DMS 273 treated with DMSO at 0.1 percent for 48 hours (cell line): Measurements from ENCODE around the gene ZNF444.
"Not testable (repeated sequence)": the region's sequence is repeated elsewhere in the genome, so short reads cannot be mapped to it uniquely, and the experiment has no call there.

ENCODE experiments used
- DNase-seq: peaks from one replicate; lab custom pipeline; 2025; lab: John Stamatoyannopoulos, UW

The ZNF444 gene

DNA sequence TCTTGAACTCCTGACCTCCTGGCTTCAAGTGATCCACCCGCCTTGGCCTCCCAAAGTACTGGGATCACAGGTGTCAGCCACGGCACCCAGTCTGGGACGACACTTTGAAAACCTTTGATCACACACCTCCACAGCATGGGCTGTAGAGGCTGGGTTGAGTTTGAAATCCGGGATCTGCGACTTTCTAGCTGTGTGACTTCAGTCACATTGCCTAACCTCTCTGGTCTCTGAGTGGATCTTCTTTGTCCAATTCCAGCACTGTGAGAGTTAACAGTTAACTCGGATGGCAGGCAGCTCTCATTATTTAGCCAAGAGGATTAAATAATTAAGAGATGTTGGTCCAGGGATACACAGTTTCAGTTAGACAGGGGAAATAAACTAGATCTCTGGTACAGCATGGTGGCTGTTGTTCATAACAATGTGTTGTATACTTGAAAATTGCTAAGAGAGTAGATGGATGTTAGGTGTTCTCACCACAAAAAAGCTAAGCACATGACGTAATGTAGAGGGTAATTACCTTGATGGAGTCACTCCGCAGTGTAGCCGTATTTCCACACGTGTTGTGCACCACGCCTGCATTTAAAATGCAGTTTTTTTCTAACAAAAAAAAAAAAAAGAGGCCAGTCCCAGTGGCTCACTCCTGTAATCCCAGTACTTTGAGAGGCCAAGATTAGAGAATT lies 36.6 kb downstream of the ZNF444 start:
- DNase-seq, result no peak

DNA sequence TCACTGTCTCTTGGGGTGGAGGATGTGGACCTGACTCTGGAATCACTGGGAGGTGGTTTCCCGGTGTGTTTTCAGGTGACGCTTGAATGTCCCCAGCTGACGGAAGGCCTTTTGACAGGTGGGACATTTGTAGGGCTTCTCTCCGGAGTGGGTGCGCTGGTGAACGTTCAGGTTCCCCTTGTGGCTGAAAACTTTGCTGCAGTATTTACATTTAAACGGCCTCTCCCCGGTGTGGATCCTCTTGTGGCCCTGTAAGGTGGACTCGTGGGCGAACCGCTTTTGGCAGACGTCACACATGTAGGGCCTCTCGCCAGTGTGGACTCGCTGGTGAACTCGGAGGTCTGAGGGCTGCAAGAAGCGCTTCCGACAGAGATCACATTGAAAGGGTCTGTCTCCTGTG lies 48.7 kb downstream of the ZNF444 start:
- DNase-seq, result no peak

GRCh38 chr19:56191115-56191514 lies 50.0 kb downstream of the ZNF444 start:
- no peak for DNase-seq

DNA sequence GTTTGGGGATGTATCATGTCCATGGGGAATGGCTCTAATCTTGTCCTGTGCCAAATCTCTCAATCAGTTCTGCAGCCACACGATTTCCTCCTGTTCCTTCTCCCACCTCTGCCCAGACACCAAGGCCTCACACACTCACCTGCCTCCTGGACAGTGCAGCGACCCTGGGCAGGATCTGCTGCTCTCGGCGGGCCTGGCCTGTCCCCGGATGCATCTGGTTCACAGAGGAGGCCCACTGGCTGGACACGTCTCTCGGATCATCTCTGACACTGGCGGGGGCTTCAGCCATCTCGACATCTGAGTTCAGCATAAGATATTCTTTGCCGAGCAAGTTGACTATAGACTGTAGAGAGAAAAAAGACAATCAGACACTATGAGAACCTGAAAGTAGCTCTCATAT lies 50.6 kb downstream of the ZNF444 start:
- DNase-seq, result no peak

GRCh38 chr19:56193981-56194640 lies 53.0 kb downstream of the ZNF444 start:
- DNase-seq, result no peak

- DNase-seq, result not testable (repeated sequence)
Observed at GRCh38 chr19:56197646-56198045, 56.6 kb downstream of the ZNF444 start, which contains the start of gene ZSCAN5B. TSS of gene ZSCAN5B (minus strand) at chr19:56197783. CDS start at chr19:56193052, 4,731 bp downstream.

GRCh38 chr19:56199687-56200086 lies 58.6 kb downstream of the ZNF444 start:
- DNase-seq, result no peak

- no peak for DNase-seq
Observed at GRCh38 chr19:56201973-56202372, 60.9 kb downstream of the ZNF444 start, which contains the start of gene ZSCAN5C. TSS of gene ZSCAN5C (plus strand) at chr19:56202273. CDS start at chr19:56205914, 3,641 bp downstream.

- DNase-seq, result not testable (repeated sequence)
Observed at GRCh38 chr19:56207581-56207980, 66.5 kb downstream of the ZNF444 start.

GRCh38 chr19:56209091-56209490 lies 68.0 kb downstream of the ZNF444 start:
- DNase-seq, result no peak

- DNase-seq, result not testable (repeated sequence)
Observed at GRCh38 chr19:56210036-56210435, 68.9 kb downstream of the ZNF444 start.
